GM12891 (cell line): ENCODE measurements around the gene ADAMTS13.

Experiments
- PAX5 ChIP-seq: IDR thresholded peaks from 2 replicates; pipeline ENCODE4 v1.6.1; 2011; ENCODE audit warnings: low read length, moderate library complexity, mild to moderate bottlenecking; ENCODE audit not compliant: insufficient read depth, severe bottlenecking
- POLR2A ChIP-seq: IDR thresholded peaks from 2 replicates; pipeline ENCODE4 v1.6.1; 2011; ENCODE audit warnings: low read depth, low read length, control low read depth
- POLR2AphosphoS5 ChIP-seq: IDR thresholded peaks from 2 replicates; pipeline ENCODE4 v1.6.1; 2011; ENCODE audit warnings: low read depth, low read length, control low read depth
- POU2F2 ChIP-seq: IDR thresholded peaks from 2 replicates; pipeline ENCODE4 v1.6.1; 2011; ENCODE audit warnings: low read depth, mild to moderate bottlenecking, control low read depth, low read length, moderate library complexity
- SPI1 ChIP-seq: IDR thresholded peaks from 2 replicates; pipeline ENCODE4 v1.6.1; 2011; ENCODE audit warnings: low read depth, low read length, control low read depth
- TAF1 ChIP-seq: IDR thresholded peaks from 2 replicates; pipeline ENCODE4 v1.6.1; 2011; ENCODE audit warnings: low read depth, low read length, control low read depth

DNA sequence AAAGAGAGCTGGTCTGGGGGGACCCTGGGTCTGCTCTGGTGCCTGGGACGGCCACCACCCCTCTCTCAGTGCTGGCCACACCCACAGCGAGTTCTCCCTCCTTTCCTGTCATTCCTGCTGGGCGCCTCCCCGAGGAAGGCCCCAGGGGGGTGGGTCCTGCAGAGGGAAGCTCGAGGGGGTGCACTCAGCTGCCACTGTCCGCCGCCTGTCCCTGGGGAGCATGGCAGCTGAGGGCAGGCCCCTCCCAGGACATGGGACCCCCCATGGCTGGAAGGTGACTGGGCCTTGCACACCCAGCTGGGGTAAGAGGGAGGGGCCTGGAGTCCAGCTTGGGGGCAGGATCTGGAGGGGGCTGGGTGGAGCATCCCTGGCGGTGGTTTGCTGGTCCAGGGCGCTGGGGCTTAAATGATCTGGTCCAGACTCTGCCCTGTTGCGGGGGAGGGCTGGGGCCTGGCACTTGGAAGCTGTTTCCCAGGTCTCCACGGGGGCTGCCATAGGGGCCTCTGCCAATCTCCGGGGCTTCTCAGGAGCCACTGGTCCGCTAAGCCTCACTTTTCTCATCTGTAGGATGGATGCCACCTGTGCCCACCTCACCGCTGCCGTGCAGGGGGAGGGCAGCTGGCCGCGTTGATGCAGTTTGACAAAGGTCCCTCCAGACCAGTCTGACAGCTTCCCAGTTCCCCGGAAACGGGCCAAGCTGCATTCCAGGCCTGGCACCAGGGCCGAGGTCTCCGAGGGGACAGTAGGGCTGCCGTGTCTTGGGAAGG is 62.7 kb downstream of the ADAMTS13 start:
- TF ChIP-seq POLR2AphosphoS5 (no peak), TAF1 (no peak), POLR2A (no peak), SPI1 (no peak), POU2F2 (no peak), PAX5 (no peak)
